ENCODE results near the gene PIANP.

PIANP gene

DNA sequence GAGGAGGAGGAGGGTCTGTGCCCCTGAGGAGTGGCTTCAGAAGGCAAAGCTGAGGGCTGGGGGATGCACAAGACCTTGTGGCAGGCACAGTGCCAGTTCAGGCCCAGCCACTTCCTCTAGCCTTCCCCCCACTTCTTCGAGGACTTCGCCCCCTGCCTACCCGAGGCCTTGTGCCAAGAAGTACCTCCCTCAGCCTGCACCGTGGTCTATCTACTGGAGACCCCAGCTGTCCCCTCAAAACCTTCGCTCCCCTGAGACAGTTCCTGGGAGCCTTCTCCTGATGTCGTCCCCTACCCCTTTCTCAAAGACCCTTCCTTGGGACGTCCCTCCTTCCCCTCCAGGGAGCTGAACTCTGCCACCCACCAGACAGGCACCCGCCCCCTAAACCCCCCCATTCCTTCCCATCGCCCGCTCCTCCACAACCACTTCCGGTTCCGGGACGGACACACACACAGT, 12.0 kb downstream of the PIANP start:
- peaks cover 49% of the 10 kb centered on the region for H3K4me1 Mint-ChIP-seq
- H3K27me3 Mint-ChIP-seq (ENCODE audit: low read depth): no peaks in the 10 kb centered on the region

GRCh38 chr12:6685814-6686213, 14.8 kb downstream of the PIANP start:
- H3K27ac Mint-ChIP-seq: no peak overlapping the region
- H3K4me1 Mint-ChIP-seq: peaks cover 44% of the 10 kb centered on the region
- H3K36me3 Mint-ChIP-seq (ENCODE audit: low read depth): peaks cover 24% of the 10 kb centered on the region
- TF ChIP-seq, protein P1, sequence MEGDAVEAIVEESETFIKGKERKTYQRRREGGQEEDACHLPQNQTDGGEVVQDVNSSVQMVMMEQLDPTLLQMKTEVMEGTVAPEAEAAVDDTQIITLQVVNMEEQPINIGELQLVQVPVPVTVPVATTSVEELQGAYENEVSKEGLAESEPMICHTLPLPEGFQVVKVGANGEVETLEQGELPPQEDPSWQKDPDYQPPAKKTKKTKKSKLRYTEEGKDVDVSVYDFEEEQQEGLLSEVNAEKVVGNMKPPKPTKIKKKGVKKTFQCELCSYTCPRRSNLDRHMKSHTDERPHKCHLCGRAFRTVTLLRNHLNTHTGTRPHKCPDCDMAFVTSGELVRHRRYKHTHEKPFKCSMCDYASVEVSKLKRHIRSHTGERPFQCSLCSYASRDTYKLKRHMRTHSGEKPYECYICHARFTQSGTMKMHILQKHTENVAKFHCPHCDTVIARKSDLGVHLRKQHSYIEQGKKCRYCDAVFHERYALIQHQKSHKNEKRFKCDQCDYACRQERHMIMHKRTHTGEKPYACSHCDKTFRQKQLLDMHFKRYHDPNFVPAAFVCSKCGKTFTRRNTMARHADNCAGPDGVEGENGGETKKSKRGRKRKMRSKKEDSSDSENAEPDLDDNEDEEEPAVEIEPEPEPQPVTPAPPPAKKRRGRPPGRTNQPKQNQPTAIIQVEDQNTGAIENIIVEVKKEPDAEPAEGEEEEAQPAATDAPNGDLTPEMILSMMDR (IDR thresholded peaks at IDR 0.05; ENCODE audit: unreplicated experiment in 3 of 3): no peak
- peak overlapping the region in 1 of 3 experiments; percentile 38 for H3K4me3 Mint-ChIP-seq
- H3K27me3 Mint-ChIP-seq (ENCODE audit: low read depth): no peaks in the 10 kb centered on the region
- H3K9me3 Mint-ChIP-seq: no peaks in the 10 kb centered on the region

More for the DNA sequence above, 12.0 kb downstream of the PIANP start:
- TF ChIP-seq, protein P1 (IDR thresholded peaks at IDR 0.05; ENCODE audit: unreplicated experiment in 3 of 3): no peak
- H3K9me3 Mint-ChIP-seq: no peaks in the 10 kb centered on the region
- H3K4me3 Mint-ChIP-seq: peak overlapping the region; percentile 94 to 97 (median 97)
- H3K27ac Mint-ChIP-seq: peak overlapping the region; percentile 97 to 99 (median 99)
- H3K36me3 Mint-ChIP-seq (ENCODE audit: low read depth): peaks cover 12% of the 10 kb centered on the region

DNA sequence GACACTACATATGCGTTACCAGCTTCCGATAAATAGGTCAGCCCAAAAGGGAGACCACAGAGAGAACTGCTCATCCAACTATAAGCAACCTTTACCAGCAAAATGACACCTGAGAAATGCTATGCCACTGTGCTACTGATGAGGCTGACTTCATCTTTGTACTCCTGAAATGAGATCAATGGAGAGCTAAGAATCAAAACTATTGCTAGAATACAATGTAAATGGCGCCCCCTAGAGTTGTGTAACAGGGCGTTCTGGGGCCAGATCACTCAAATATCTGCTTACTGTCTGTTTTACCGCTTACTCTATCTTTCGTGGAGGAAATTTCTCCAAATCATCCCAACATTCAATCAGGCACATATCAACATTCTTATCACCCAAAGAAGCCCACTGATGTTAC, 16.0 kb downstream of the PIANP start:
- H3K4me3 Mint-ChIP-seq: peak overlapping the region in 1 of 3 experiments; percentile 24
- no peaks in the 10 kb centered on the region for H3K9me3 Mint-ChIP-seq
- peaks cover 36% of the 10 kb centered on the region for H3K4me1 Mint-ChIP-seq
- H3K27me3 Mint-ChIP-seq (ENCODE audit: low read depth): no peaks in the 10 kb centered on the region
- peak overlapping the region in 2 of 3 experiments; percentile 4 to 10 for H3K27ac Mint-ChIP-seq
- H3K36me3 Mint-ChIP-seq (ENCODE audit: low read depth): peaks cover 26% of the 10 kb centered on the region
- TF ChIP-seq, protein P1 (IDR thresholded peaks at IDR 0.05; ENCODE audit: unreplicated experiment in 3 of 3): peak; percentile 32 to 53 (median 47)

- Mint-ChIP-seq H3K36me3 (ENCODE audit: low read depth) (peaks cover 81% of the 10 kb centered on the region), H3K4me1 (no peaks in the 10 kb centered on the region), H3K9me3 (no peaks in the 10 kb centered on the region)
These were observed 23.7 kb downstream of the PIANP start for GRCh38 chr12:6676962-6677361.

GRCh38 chr12:6672143-6672542, 28.5 kb downstream of the PIANP start:
- no peaks in the 10 kb centered on the region for H3K4me1 Mint-ChIP-seq

More at GRCh38 chr12:6676962-6677361, 23.7 kb downstream of the PIANP start:
- Mint-ChIP-seq H3K27me3 (ENCODE audit: low read depth) (no peaks in the 10 kb centered on the region), H3K4me3 (no peak overlapping the region), H3K27ac (no peak overlapping the region)
- TF ChIP-seq, protein P1 (IDR thresholded peaks at IDR 0.05; ENCODE audit: unreplicated experiment in 3 of 3): no peak

More at GRCh38 chr12:6672143-6672542, 28.5 kb downstream of the PIANP start:
- Mint-ChIP-seq H3K36me3 (ENCODE audit: low read depth) (peaks cover 93% of the 10 kb centered on the region), H3K4me3 (no peak overlapping the region), H3K27ac (no peak overlapping the region), H3K27me3 (ENCODE audit: low read depth) (no peaks in the 10 kb centered on the region), H3K9me3 (no peaks in the 10 kb centered on the region)
- TF ChIP-seq, protein P1 (IDR thresholded peaks at IDR 0.05; ENCODE audit: unreplicated experiment in 3 of 3): no peak

All from nephron (organoid).